ENCODE measurements around the gene ANTKMT. TPM values are rescaled to one million over a fixed set of nuclear protein-coding genes. Genes with fewer than 3 reads are reported as not detected.
"Not testable (repeated sequence)": the region's sequence is repeated elsewhere in the genome, so short reads cannot be mapped to it uniquely, and the experiment has no call there.

ANTKMT gene
- total and polyA plus RNA-seq, 5 experiments from 2014 or later = 44.3 to 128 (median 93.5) TPM

DNA sequence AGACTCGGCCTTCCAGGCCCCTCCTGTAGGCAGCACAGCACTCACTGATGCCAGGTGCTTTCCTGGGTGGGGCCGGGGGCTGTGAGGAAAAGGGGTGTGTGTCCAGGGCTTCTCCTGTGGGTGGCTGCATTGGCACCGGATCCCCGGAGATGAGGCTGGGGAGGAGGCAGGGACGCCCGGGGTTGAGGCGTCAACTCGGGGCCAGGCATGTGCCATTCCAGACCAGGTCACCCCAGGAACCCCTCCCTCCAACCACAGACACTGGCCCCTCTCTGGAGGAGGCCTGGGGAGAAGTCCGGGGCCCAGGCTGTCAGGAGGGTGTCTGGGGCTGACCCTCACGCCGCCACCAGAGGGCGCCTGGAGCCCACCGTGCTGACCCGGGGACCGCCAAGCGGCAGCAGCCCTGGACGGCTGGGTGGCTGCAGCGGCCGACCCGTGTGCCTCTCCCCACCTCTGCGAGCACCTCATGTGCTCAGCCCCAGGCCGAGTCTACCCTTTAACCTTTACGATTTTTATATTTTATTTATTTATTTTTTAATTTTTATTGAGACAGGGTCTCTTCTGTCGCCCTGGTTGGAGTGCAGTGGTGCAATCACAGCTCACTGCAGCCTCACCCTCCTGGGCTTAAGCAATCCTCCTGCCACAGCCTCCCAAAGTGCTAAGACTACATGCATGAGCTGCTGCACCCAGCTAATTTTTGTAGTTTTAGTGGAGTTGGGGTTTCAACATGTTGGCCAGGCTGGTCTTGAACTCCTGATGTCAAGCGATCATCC is 9.2 kb upstream of the ANTKMT start:
- ATAC-seq = peak; percentile 53 to 63
- POLR2A ChIA-PET = interaction anchor here (0.6 to 21.0 kb wide), 5 partner anchors 9 to 74 kb away, joined by 3 to 411 read pairs (median 9); partner anchors contain the start of genes ANTKMT, CCDC78, CIAO3 and HAGHL
- DNase-seq = peak; percentile 53 to 88 (median 77)

DNA sequence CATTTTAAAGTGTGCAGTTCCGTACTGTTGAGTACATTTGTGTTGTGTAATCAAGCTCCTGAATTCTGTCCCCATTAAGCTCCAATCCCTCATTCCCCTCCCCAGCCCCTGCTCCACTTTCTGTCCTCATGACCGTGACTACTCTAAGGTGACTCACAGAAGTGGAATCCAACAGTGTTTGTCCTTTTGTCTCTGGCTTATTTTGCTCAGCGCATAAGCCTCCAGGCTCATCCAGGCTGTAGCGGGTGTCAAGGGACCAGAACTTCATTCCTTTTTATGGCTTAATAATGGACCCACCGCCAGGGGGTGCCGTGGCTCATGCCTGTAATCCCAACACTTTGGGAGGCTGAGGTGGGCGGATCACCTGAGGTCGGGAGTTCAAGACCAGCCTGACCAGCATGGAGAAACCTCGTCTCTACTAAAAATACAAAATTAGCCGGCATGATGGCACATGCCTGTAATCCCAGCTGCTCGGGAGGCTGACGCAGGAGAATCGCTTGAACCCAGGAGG is 8.2 kb upstream of the ANTKMT start:
- Mint-ChIP-seq H3K4me1 (peaks cover 8 to 20% (median 13%) of the 10 kb centered on the region in 4 donors), H3K4me3 (peak overlapping the region in 6 of 10 donors; percentile 15 to 41 (median 28)), H3K27me3 (peaks cover 4 to 35% (median 10%) of the 10 kb centered on the region in 5 donors), H3K27ac (peak overlapping the region in 1 of 10 donors; percentile 52)
- not testable (repeated sequence) for H3K36me3 Mint-ChIP-seq, ATAC-seq, H3K9me3 Mint-ChIP-seq
- DNase-seq = peak in 1 of 10 donors; percentile 50
- POLR2A ChIA-PET = interaction anchor here (0.6 to 21.0 kb wide), 4 partner anchors 8 to 73 kb away, joined by 3 to 411 read pairs (median 10); partner anchors contain the start of genes ANTKMT, CCDC78, CIAO3 and HAGHL

More for the DNA sequence above, 9.2 kb upstream of the ANTKMT start:
- H3K27ac Mint-ChIP-seq = no peak overlapping the region
- H3K4me1 Mint-ChIP-seq = peaks cover 8 to 22% (median 13%) of the 10 kb centered on the region in 4 donors
- no peaks in the 10 kb centered on the region for H3K9me3 Mint-ChIP-seq
- H3K36me3 Mint-ChIP-seq = peaks cover 0 to 2% (median 0%) of the 10 kb centered on the region in 3 donors
- H3K27me3 Mint-ChIP-seq = peaks cover 6 to 43% (median 12%) of the 10 kb centered on the region in 5 donors
- no peak overlapping the region for H3K4me3 Mint-ChIP-seq

DNA sequence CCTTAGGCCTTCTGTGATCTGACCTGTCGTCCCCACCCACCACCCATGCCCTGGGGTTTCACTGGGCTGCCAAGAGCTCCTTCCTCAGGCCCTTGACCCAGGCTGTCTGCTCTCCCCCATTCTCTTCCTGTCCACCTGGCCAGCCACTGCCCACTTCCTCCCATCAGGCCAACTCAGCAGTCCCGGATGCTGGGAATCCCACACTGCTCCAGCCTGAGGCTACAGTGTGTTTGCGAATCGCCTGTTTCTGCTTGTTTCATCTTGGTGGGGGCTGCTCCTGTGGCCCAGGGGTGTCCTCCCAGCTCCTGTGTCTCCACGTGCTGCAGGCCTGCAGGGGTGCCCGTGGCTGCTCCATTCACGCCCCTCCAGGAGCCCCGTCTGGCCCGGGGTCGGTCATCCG is 6.9 kb upstream of the ANTKMT start:
- Mint-ChIP-seq H3K27me3 (peaks cover 0 to 22% (median 0%) of the 10 kb centered on the region in 5 donors), H3K9me3 (no peaks in the 10 kb centered on the region), H3K27ac (no peak overlapping the region), H3K4me3 (peak overlapping the region; percentile 18 to 75 (median 30)), H3K4me1 (peaks cover 10 to 29% (median 19%) of the 10 kb centered on the region in 4 donors), H3K36me3 (no peaks in the 10 kb centered on the region)
- DNase-seq (no peak), ATAC-seq (no peak)
- POLR2A ChIA-PET = interaction anchor here (2.4 to 21.0 kb wide), 3 partner anchors 21 to 75 kb away, joined by 9 to 411 read pairs (median 10); partner anchors contain the start of genes CCDC78, CHTF18, CIAO3 and HAGHL

DNA sequence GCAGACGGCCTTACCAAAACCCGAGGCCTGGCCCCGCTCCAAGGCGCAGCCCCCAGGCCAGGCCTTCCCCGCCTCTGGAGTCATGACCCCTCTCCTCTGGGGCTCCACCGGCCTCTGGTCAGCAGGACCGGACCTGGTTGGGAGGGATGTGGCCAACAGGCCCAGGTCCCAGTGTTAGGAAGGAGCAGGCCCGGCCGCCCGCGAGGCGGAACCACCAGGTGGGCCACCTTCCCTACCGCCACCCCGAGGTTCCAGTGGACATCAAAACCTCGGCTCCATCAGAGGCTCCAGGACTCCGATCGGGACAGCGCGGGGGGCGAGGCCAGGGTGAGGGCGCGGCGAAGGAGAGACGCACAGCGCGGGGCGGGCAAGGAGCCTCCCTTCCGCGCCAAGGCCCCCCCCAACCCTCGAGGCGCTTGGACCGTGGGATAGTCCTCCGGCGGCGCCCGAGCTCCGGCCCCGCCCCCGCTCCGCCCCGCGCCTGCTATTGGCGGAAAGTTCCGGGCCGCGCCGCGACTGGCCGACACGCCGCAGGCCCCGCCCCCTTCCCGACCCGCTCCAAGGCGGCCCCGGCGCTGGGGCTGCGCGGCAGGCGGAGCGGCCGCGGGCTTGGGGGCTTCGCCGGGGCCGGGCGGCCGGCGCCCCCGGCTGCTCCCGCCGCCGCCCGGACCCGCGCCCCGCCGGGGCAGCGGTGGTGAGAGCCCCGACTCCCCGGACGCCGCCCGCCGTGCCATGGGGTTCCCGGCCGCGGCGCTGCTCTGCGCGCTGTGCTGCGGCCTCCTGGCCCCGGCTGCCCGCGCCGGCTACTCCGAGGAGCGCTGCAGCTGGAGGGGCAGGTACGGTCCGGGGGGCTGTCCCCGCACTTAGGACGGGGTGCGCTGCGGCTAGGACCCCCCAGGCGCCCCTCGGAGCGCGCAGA is 6.1 kb upstream of the ANTKMT start, which contains the start of gene METRN:
Gene METRN (plus strand): TSS at position 561 of the 919 bp plus-strand sequence. CDS start 172 bp downstream, at position 733.
- Mint-ChIP-seq H3K36me3 (no peaks in the 10 kb centered on the region), H3K9me3 (no peaks in the 10 kb centered on the region), H3K4me3 (peak within 1 kb of the TSS; percentile 19 to 83 (median 64)), H3K27me3 (peaks cover 0 to 14% (median 0%) of the 10 kb centered on the region in 5 donors), H3K27ac (peak within 1 kb of the TSS in 2 of 10 donors; percentile 20 to 52), H3K4me1 (peaks cover 13 to 35% (median 26%) of the 10 kb centered on the region in 4 donors)
- ATAC-seq (peak; percentile 85 to 89), DNase-seq (peak; percentile 79 to 95 (median 85))
- POLR2A ChIA-PET = interaction anchor here (1.1 to 21.0 kb wide), 7 partner anchors 14 to 74 kb away, joined by 3 to 411 read pairs (median 6); partner anchors contain the start of genes CCDC78, CHTF18, CIAO3 and HAGHL

DNA sequence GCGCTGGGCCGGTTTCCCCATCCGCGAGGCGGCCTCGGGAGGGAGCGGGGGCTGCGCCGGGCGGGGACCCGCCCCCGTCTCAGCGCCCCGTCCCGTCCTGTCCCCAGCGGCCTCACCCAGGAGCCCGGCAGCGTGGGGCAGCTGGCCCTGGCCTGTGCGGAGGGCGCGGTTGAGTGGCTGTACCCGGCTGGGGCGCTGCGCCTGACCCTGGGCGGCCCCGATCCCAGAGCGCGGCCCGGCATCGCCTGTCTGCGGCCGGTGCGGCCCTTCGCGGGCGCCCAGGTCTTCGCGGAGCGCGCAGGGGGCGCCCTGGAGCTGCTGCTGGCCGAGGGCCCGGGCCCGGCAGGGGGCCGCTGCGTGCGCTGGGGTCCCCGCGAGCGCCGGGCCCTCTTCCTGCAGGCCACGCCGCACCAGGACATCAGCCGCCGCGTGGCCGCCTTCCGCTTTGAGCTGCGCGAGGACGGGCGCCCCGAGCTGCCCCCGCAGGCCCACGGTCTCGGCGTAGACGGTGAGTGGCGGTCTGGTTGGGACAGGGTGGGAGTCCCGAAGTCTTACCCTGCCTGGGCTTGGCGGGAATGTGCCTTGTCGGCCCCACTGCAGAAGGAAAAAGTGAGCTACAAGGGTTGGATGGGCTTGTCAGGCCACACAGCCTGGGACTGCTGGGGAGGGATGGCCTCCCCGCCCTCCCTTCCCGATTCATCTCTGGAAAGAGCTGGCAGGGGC is 5.3 kb upstream of the ANTKMT start:
- Mint-ChIP-seq H3K9me3 (no peaks in the 10 kb centered on the region), H3K27ac (peak overlapping the region in 2 of 10 donors; percentile 20 to 52), H3K4me3 (peak overlapping the region; percentile 50 to 83 (median 66)), H3K36me3 (no peaks in the 10 kb centered on the region), H3K27me3 (peaks cover 0 to 7% (median 0%) of the 10 kb centered on the region in 5 donors), H3K4me1 (peaks cover 13 to 41% (median 33%) of the 10 kb centered on the region in 4 donors)
- POLR2A ChIA-PET = interaction anchor here (0.6 to 21.0 kb wide), 13 partner anchors 8 to 93 kb away, joined by 3 to 411 read pairs (median 4); partner anchors contain the start of genes CCDC78, CHTF18, CIAO3 and HAGHL
- DNase-seq (no peak), ATAC-seq (peak; percentile 9 to 33)

DNA sequence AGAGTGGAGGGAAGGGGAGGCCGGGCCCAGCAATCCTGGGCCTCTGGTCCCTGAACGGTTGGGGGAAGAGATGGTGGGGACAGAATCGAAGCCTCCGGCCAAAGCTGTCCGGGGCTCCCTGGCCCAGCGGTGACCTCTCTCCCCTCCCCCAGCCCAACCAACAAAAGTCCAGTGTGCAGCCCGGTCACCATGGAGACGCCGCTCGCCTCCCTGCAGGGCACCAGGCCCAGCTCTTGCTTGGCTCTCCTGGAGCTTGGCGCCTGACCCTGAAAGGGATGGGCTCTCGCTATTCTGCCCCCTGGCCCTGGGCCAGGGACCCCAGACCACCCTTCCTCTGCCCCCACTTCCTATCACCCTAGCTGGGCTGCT is 4.8 kb upstream of the ANTKMT start:
- no peaks in the 10 kb centered on the region for H3K36me3 Mint-ChIP-seq
- POLR2A ChIA-PET = interaction anchor here (0.6 to 21.0 kb wide), 12 partner anchors 9 to 92 kb away, joined by 3 to 411 read pairs (median 4); partner anchors contain the start of genes CCDC78, CHTF18, CIAO3 and HAGHL
- DNase-seq (no peak), ATAC-seq (no peak)
- peaks cover 13 to 41% (median 33%) of the 10 kb centered on the region in 4 donors for H3K4me1 Mint-ChIP-seq
- H3K4me3 Mint-ChIP-seq = peak overlapping the region; percentile 39 to 83 (median 68)
- H3K27me3 Mint-ChIP-seq = peaks cover 0 to 3% (median 0%) of the 10 kb centered on the region in 5 donors
- H3K9me3 Mint-ChIP-seq = no peaks in the 10 kb centered on the region
- H3K27ac Mint-ChIP-seq = peak overlapping the region in 1 of 10 donors; percentile 20

DNA sequence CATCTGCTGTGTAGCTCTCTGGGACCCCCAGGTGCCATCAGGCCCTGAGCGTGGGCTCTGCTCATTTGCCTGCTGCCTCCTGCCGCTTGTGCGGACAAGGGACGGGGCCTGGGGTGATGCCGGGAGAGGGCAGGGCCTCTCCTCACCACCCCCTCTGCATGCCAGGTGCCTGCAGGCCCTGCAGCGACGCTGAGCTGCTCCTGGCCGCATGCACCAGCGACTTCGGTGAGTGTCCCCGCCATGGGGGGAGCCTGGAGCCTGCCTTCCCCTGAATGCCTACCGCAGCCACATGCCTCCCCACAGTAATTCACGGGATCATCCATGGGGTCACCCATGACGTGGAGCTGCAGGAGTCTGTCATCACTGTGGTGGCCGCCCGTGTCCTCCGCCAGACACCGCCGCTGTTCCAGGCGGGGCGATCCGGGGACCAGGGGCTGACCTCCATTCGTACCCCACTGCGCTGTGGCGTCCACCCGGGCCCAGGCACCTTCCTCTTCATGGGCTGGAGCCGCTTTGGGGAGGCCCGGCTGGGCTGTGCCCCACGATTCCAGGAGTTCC is 4.1 kb upstream of the ANTKMT start:
- H3K4me1 Mint-ChIP-seq = peaks cover 13 to 41% (median 34%) of the 10 kb centered on the region in 4 donors
- POLR2A ChIA-PET = interaction anchor here (0.9 to 21.0 kb wide), 6 partner anchors 10 to 68 kb away, joined by 3 to 411 read pairs (median 6); partner anchors contain the start of genes CCDC78, CIAO3, HAGHL and JMJD8
- H3K27ac Mint-ChIP-seq = no peak overlapping the region
- peaks cover 0 to 3% (median 0%) of the 10 kb centered on the region in 5 donors for H3K27me3 Mint-ChIP-seq
- no peaks in the 10 kb centered on the region for H3K36me3 Mint-ChIP-seq
- H3K9me3 Mint-ChIP-seq = no peaks in the 10 kb centered on the region
- DNase-seq = no peak
- no peak for ATAC-seq
- H3K4me3 Mint-ChIP-seq = peak overlapping the region in 6 of 10 donors; percentile 42 to 72 (median 56)

DNA sequence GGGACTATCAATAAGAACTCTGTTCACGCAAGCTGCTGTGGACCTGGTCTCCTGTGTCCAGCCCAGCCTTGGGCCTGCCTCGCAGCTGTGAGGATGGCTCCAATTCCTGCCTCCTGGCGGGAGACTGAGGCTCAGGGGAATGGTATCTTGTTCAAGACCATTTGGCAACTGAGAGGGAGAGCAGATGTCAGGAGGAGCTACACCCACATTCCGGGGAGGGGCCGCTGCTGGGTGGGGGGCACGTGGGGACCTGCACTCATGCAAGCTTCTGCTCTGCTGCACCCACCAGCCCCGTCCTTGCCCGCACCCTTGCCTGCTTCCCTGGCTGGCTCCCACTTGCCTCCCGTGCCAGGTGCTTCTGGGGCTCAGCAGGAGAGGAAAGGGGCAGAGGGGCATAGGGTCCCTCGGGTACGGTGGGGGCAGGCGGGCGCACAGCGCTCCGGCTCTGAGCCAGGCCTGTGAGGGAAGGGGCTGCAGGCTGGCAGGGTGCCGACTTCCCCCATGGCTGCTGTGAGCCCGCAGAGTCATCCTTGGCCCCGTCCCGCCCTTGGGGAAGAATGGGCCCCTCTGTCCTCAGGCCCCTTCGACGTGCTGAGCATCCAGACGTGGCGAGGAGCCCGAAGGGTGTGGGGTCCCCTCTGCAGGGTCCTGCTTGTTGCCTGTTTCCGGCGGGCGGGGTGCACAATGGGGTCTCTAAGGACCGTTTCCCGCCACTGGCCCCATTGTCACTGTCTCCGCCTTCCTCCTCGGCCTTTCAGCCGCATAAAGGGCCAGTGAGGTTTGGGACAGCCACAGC is 3.3 kb upstream of the ANTKMT start:
- Mint-ChIP-seq H3K4me1 (peaks cover 15 to 47% (median 40%) of the 10 kb centered on the region in 4 donors), H3K9me3 (no peaks in the 10 kb centered on the region), H3K36me3 (no peaks in the 10 kb centered on the region), H3K27me3 (peaks cover 0 to 2% (median 0%) of the 10 kb centered on the region in 5 donors), H3K27ac (peak overlapping the region in 1 of 10 donors; percentile 62), H3K4me3 (peak overlapping the region in 1 of 10 donors; percentile 32)
- POLR2A ChIA-PET = interaction anchor here (1.9 to 21.0 kb wide), 4 partner anchors 17 to 68 kb away, joined by 4 to 411 read pairs (median 11); partner anchors contain the start of genes CCDC78, CIAO3, HAGHL and JMJD8
- DNase-seq (no peak), ATAC-seq (no peak)

DNA sequence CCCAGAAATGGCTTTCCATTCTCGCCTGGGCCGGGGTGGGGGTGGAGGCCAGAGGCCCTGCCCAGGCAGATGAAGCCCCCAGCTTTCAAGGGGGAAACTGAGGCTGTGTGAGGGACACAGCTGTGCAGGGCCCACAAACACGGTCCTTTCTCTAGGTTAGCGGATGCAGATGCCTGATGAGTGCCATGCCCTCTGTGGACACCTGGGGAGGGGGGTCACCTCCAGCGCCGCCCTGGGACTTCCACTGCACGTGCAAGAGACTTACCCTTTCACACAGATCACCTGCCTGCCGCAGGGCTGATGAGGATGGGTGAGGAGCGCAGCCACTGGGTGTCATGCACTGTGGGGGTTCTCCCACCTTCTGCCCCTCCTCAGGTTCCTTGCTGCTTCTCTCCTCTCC is 2.6 kb upstream of the ANTKMT start:
- Mint-ChIP-seq H3K9me3 (no peaks in the 10 kb centered on the region), H3K27ac (peak overlapping the region in 3 of 10 donors; percentile 40 to 83 (median 51)), H3K27me3 (no peaks in the 10 kb centered on the region), H3K4me1 (peaks cover 19 to 50% (median 44%) of the 10 kb centered on the region in 4 donors), H3K36me3 (no peaks in the 10 kb centered on the region), H3K4me3 (peak overlapping the region in 3 of 10 donors; percentile 80 to 95 (median 91))
- POLR2A ChIA-PET = interaction anchor here (4.1 to 21.0 kb wide), 2 partner anchors 16 to 69 kb away, joined by 21 to 411 read pairs; partner anchors contain the start of genes CCDC78, CHTF18, CIAO3 and HAGHL
- ATAC-seq (no peak), DNase-seq (no peak)

DNA sequence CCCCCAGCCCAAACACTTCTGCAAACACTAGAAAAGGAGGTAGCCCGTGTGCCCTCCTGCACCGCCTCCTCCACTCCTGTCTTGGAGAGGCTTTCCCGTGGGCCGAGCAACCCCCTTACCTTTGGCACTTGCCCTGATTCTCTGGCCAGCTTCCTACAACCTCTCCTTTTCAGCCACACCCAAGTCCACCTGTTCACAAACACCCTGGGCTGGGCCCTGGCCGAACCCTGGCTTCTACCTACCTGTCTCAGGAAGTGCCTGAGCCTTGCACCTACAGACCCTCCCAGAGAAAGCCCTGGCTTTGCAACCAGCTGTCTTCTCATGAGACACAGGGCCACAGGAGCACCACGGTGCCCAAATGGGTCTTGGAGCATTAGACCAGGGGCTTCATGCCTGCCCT is 2.0 kb upstream of the ANTKMT start:
- no peak for DNase-seq
- ATAC-seq = no peak
- no peaks in the 10 kb centered on the region for H3K9me3 Mint-ChIP-seq
- H3K36me3 Mint-ChIP-seq = no peaks in the 10 kb centered on the region
- H3K4me1 Mint-ChIP-seq = peaks cover 21 to 53% (median 44%) of the 10 kb centered on the region in 4 donors
- H3K27ac Mint-ChIP-seq = peak overlapping the region; percentile 32 to 90 (median 78)
- no peaks in the 10 kb centered on the region for H3K27me3 Mint-ChIP-seq
- peak overlapping the region; percentile 61 to 95 (median 84) for H3K4me3 Mint-ChIP-seq
- POLR2A ChIA-PET = interaction anchor here (1.2 to 21.0 kb wide), 3 partner anchors 16 to 69 kb away, joined by 3 to 411 read pairs (median 21); partner anchors contain the start of genes CCDC78, CHTF18, CIAO3 and HAGHL

Data from naive thymus-derived CD8-positive, alpha-beta T cell (primary cell).